Measurements from ENCODE around the gene PDZD8.

PDZD8 gene

DNA sequence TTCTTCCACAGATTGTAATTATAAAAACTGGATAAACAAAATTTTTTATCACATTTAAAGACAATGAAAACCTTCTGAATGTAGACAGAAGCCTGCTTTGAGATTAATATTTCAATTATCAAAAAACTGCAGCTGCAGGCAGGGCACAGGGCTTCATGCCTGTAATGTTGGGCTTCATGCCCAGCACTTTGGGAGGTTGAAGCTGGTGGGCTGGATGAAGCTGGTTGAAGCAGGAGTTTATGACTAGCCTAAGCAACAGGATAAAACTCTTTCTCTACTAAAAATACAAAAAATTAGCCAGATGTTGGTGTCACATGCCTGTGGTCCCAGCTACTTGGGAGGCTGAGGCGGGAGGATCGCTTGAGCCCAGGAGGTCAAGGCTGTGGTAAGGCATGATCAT, 41.2 kb downstream of the PDZD8 start:
- intact Hi-C loops (cut with DNase I; ENCODE audit: low total_unique reads): no loop called here
- H3K9me3 ChIP-seq: peaks cover 0 to 6% (median 0%) of the 10 kb centered on the region in 3 donors
- no peak overlapping the region for H3K4me3 ChIP-seq
- H3K36me3 ChIP-seq: peaks cover 0 to 15% (median 8%) of the 10 kb centered on the region in 3 donors
- TF ChIP-seq, protein P1, sequence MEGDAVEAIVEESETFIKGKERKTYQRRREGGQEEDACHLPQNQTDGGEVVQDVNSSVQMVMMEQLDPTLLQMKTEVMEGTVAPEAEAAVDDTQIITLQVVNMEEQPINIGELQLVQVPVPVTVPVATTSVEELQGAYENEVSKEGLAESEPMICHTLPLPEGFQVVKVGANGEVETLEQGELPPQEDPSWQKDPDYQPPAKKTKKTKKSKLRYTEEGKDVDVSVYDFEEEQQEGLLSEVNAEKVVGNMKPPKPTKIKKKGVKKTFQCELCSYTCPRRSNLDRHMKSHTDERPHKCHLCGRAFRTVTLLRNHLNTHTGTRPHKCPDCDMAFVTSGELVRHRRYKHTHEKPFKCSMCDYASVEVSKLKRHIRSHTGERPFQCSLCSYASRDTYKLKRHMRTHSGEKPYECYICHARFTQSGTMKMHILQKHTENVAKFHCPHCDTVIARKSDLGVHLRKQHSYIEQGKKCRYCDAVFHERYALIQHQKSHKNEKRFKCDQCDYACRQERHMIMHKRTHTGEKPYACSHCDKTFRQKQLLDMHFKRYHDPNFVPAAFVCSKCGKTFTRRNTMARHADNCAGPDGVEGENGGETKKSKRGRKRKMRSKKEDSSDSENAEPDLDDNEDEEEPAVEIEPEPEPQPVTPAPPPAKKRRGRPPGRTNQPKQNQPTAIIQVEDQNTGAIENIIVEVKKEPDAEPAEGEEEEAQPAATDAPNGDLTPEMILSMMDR (IDR thresholded peaks at IDR 0.05): no peak
- no peaks in the 10 kb centered on the region for H3K4me1 ChIP-seq
- no peak for DNase-seq
- H3K27me3 ChIP-seq: no peaks in the 10 kb centered on the region
- H3K27ac ChIP-seq: no peak overlapping the region

DNA sequence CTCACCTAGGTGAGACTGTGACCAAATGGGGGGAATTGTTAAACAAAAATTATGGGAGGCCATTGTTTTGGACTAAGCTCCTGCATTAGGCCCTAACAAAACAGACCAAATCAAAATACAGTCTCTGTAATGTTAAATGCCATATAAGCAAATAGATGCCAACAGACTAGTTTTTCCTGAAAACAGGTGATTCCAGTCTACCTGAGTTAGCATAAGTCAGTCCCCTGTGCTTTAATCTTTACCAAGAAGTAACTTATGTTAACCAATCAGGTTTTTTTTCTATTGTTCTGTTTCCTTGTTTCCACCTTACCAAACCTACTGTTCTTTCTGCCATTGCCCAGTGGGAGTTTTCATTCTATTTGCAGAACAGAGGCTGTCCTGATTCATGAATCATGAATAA, 48.0 kb downstream of the PDZD8 start:
- no peak overlapping the region for H3K27ac ChIP-seq
- H3K4me1 ChIP-seq: no peaks in the 10 kb centered on the region
- H3K4me3 ChIP-seq: no peak overlapping the region
- intact Hi-C loops (cut with DNase I; ENCODE audit: low total_unique reads): loop anchor here (10.0 kb wide), 1 partner anchor 112 kb away; no protein-coding TSS in a partner anchor
- H3K27me3 ChIP-seq: no peaks in the 10 kb centered on the region
- no peaks in the 10 kb centered on the region for H3K9me3 ChIP-seq
- TF ChIP-seq, protein P1 (IDR thresholded peaks at IDR 0.05): no peak
- no peaks in the 10 kb centered on the region for H3K36me3 ChIP-seq
- no peak for DNase-seq

DNA sequence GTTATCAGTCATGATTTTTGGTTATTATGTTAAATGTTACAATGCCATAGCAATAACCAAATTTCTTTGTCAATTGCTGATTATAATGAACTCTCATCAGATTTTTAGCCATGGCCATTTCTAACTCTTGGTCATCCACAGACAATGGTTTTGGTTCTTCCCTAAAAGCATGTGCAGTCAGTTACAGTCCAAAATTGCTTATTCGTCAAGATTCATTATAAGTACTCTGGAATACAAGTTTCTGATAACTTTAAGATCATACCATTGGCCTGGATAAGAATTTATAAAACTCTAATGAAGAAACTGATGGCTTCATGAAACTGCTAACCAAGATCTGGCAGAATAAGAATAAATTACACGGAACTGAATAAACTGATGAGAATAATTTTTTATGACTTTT, 50.9 kb downstream of the PDZD8 start:
- TF ChIP-seq, protein P1 (IDR thresholded peaks at IDR 0.05): no peak
- H3K4me1 ChIP-seq: no peaks in the 10 kb centered on the region
- H3K9me3 ChIP-seq: no peaks in the 10 kb centered on the region
- no peaks in the 10 kb centered on the region for H3K36me3 ChIP-seq
- H3K4me3 ChIP-seq: no peak overlapping the region
- intact Hi-C loops (cut with DNase I; ENCODE audit: low total_unique reads): loop anchor here (10.0 kb wide), 1 partner anchor 110 kb away; no protein-coding TSS in a partner anchor
- H3K27ac ChIP-seq: no peak overlapping the region
- DNase-seq: no peak
- no peaks in the 10 kb centered on the region for H3K27me3 ChIP-seq

DNA sequence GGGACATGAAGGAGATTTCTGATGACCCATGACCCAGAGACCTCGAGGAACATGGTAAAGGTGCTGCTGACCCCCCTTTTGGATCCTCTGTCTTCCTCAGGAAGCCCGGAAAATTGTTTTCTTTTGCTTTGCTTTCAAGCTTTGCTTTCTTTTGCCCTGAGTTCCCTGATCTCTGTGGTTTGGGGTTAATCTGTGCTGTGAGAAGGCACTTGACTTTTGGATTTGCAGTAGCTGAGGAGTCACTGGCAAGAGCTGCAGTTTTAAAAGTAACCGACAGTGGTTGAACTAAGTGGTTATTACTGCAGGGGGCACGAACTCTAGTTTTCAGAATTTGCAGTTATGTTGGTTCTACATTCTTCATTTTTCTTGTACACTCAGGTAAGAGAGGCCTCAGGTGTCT, 53.0 kb downstream of the PDZD8 start:
- no peaks in the 10 kb centered on the region for H3K36me3 ChIP-seq
- TF ChIP-seq, protein P1 (IDR thresholded peaks at IDR 0.05): no peak
- intact Hi-C loops (cut with DNase I; ENCODE audit: low total_unique reads): loop anchor here (10.0 kb wide), 1 partner anchor 107 kb away; no protein-coding TSS in a partner anchor
- H3K4me1 ChIP-seq: no peaks in the 10 kb centered on the region
- H3K27ac ChIP-seq: no peak overlapping the region
- DNase-seq: no peak
- H3K4me3 ChIP-seq: no peak overlapping the region
- H3K27me3 ChIP-seq: no peaks in the 10 kb centered on the region
- H3K9me3 ChIP-seq: no peaks in the 10 kb centered on the region

DNA sequence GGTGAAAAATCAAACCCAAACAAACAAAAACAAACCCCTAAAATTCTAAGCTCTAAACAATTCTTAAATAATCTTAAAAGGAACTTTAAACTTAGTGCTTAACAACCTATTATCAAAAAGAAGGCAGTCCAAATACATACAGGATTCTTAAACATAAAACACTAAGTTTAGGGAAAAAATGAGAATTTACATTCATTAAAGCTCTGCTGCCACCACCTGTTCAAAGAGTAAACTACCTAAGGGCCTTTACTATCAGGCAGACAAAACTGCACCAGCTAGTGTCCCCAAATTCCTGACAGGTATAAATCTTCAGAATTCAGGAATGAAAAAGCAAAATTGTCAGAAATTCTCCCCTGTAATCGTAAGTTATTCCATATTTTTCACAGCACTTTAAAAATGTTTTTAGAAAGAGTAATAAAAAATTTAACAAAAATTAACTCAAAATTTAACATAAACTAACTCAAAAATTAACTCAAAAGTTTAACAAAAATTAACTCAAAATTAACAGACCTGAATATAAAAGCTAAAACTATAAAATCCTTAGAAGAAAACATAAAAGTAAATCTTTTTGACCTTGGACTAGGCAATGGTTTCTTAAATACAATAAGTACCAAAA, 55.1 kb downstream of the PDZD8 start:
- no peaks in the 10 kb centered on the region for H3K36me3 ChIP-seq
- no peaks in the 10 kb centered on the region for H3K27me3 ChIP-seq
- H3K4me3 ChIP-seq: no peak overlapping the region
- TF ChIP-seq, protein P1 (IDR thresholded peaks at IDR 0.05): peak; percentile 24 to 26
- H3K27ac ChIP-seq: no peak overlapping the region
- no peak for DNase-seq
- intact Hi-C loops (cut with DNase I; ENCODE audit: low total_unique reads): loop anchor here (10.0 kb wide), 1 partner anchor 105 kb away; no protein-coding TSS in a partner anchor
- no peaks in the 10 kb centered on the region for H3K9me3 ChIP-seq
- H3K4me1 ChIP-seq: no peaks in the 10 kb centered on the region
